ENCODE results near the gene SCAMP4.

Gene SCAMP4, protein sequence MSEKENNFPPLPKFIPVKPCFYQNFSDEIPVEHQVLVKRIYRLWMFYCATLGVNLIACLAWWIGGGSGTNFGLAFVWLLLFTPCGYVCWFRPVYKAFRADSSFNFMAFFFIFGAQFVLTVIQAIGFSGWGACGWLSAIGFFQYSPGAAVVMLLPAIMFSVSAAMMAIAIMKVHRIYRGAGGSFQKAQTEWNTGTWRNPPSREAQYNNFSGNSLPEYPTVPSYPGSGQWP

DNA sequence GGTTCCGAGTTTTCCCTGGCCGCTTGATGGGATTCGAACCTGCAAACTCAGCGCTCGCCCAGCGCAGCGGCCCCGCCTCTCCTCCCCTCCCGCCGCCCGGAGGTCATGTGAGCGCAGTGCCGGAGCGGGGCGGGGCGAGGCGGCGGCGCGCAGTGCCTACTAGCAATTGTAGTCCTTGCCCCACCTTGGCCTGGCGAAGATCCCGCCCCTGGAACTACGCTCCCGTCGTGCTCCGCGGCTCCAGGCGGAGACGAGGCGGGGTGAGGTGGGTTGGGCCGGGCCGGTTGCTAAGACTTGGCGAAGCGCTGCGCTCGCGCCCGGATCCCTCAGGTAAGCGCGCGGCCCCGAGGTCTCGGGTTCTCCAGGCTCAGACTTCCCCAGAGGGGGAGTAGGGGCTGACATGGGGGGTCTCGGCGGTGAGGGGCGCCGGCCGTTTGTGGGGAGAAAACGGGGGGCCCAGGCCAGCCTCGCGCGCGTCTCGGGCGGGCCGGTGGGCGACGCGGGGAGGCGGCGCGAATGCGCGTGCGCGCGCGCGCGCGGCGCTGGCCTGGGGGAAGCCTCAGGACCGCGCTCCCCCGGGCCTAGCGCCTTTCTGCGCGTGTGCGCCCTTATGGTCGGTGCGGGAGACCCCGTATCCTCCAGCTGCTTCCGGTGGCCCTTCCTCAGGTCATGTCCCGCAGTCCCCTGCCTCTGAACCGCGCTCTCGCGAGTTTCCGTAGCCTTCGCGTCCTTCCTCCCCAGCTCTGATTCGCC, at the start of gene SCAMP4, which contains the start of gene ADAT3:
Gene SCAMP4, plus strand, starts transcription at position 290 of the 753 bp plus-strand sequence. CDS start 9,621 bp downstream, outside the sequence.
Gene ADAT3, plus strand, starts transcription at position 290 of the 753 bp plus-strand sequence. CDS start 6,649 bp downstream, outside the sequence.
- DNase-seq = peak; percentile 97 to 98

DNA sequence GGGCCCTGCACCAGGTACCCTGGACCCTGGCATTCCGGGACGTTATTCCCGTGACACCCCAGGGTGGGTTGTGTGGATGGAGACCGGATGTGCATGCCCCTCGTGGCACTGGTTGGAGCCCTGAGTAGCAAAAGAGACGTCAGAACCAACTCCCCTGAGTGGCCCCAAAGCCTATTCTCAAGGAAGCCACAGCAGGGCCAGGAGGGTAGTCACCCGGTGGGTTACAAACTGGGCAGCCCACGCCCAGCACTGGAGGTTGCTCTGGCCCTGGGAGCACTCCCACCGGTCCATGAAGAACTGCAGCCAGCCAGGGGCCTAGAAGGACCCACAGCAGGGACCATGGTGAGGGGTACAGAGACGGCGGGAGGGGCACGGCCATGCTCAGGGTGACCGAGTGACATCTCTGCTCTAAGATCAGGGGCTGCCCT, 49.4 kb upstream of the SCAMP4 start:
- DNase-seq = no peak

DNA sequence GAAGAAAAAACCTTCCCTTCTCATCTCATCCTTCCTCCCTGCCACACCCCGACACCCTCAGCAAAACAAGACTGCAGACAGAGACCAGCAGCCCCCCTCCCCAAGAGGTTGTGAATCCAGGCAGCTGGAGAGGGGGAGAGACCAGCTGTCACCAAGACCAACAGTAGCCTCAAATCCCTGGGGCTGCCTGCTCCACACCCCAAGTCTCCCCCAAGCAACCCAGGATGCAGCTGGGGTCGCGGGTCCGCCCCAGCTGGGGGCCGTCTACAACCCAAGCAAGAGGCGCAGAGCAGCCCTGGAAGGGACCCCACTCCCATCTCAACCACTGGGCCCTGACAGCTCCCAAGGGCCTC, 48.9 kb upstream of the SCAMP4 start:
- DNase-seq = no peak

DNA sequence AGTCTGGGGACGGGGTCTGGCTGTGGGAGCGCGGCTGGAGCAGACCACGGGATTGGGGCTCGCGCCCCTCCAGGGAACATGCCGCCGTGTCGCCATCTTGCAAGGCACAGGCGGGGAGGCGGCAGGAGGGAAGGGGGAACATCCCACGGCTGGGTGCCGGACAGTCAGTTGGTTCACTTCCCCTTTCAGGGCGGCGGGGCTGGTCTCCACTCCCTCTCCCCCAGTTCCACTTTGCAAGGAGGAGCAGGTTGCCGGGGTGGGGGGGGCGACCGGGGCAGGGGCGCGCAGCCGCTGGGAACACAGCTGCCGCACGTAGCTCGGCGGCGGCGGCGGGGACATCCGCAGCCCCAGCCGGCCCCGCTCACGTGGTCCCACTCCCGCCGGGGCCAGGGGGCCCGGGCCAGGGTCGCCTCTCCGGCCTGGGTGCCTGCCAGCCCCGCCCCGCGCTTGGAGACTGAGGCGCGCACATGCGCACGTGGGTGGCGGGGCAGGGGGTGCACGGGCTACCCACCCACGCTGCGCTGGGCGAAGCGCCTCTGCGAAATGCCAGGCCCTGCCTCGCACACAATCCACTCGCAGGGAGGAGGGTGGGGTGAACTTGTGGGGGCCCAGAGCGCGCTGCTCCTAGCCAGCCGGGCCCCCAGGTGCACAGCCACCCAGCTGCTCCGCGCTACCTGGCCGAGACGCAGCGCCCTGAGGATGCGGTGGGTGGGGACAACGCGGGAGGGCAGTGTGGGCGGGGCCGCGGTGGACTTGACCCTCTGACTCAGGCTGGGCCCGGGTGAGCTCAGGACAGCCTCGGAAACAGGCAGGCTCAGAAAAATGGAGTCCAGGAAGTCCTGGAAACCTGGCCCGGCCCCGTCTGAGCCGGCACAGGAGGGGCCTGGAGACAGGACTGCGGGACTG, 48.2 kb upstream of the SCAMP4 start:
- peak in 1 of 2 donors; percentile 39 for DNase-seq

DNA sequence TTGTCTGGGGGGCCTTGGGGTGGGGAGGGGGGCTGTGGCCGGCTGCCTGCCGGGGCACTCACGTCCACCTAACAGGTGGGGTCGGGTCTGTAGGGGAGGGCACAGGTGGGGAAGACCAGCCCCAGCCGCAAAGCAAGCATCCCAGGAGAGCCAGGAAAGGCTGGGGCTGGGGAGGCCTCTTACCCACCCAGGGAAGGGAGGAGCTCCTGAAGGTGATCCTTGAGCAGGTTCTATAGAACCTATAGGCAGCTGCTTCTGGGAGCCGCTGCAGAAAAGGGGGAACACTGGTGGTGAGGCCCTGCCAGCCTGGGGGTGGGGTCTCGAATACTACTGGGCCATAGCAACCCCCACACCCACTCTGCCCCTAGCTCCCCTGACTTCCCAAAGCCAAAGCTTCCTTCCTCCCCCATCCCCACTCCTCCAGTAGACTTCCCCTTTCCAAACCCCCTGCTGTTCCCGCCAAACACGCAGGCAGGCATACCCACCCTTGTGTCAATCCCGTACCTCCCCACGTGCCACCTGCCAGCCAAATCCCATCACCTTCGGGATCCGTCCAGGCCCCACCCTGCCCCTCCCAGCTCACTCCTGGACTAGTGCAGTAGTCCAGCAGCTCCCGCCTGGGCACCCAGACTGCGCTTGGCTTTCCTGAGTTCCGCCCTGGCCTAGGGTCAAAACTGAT, 47.4 kb upstream of the SCAMP4 start:
- no peak for DNase-seq

DNA sequence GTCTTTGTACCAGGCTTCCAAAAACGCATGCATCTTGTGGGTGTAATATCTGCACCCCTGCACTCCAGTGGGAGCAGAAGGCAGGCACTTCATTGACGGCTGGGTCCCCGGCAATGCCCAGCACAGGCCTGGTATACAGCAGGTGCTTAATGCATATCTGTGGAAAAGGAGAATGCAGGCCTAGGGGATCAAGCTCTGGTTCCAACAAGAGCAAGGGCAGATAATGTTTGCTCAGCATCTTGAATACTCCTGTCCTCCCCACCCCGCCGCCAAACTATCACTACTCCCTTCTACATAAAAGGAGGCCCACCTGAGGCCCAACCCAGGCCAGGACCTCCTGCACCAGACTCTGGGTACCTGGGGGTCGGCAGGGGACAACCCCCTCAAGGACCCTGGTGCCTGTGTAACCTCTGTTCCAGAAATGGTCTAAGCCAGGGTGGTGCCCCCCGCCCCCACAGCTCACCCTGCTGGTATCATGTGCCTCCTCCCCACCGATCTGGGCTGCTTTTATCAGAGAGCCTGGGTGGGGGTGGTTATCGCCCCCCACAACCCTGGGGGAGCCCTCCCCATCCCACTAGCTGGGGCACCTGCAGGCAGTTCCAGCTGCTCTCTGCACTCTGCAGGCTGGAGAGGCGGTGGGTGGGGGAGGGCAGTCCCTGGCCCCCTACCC, 46.7 kb upstream of the SCAMP4 start:
- DNase-seq = no peak

DNA sequence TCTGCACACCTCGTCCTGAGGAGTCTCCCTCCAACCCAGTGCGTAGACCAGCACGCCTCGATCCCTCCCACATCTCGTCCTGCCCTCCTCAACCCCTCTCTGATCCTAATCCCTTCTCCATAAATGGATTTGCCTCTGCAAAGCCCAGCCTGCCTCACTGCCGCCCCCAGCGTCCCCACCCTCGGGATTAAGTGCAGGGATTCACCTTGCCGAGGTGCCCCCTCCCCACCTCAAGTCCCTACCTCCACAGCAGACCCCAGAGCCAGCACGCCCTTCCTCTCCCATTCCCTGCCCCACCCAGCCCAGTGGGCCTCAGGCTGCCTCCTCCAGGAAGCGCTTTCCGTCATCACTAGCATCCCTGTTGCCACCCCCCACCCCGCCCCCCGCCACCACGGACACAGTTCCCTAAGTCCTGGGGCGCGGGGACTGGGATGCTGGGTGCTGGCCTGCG, 45.8 kb upstream of the SCAMP4 start:
- DNase-seq = no peak

DNA sequence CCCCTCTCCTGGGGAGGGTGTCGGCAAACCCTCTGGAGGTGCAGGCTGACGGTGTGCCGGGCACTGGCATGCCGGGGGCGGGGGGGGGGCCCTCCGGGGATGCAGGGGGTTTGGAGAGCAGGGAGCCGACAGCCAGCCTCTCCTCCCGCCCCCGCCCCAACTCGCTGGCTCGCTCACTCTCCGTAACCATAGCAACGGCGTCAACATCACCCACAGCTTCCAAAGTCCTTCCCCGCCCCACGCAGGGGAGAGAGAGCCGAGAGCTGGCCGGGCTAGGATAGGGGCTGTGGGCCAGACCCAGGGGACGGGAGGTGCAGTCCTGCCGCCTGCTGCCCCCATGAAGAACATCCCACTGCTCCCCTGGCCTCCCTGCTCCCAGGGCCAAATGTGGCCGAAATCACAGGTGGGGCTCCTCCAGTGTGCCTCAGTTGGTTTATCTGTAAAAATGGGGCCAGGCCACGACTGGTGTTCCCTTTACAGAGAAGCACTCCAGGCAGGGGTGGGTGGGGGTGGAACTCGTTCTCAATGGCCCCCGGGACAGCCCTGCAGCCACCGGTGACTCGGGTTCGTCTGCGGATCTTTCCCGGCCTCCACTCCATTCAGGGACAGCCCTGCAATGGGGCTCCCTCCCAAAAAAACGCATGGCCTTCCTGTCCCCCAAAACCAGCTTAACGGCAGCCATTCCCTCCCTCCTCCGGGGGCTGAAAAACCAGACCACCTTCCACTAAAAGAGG, 45.0 kb upstream of the SCAMP4 start:
- DNase-seq = peak in 1 of 2 donors; percentile 38

DNA sequence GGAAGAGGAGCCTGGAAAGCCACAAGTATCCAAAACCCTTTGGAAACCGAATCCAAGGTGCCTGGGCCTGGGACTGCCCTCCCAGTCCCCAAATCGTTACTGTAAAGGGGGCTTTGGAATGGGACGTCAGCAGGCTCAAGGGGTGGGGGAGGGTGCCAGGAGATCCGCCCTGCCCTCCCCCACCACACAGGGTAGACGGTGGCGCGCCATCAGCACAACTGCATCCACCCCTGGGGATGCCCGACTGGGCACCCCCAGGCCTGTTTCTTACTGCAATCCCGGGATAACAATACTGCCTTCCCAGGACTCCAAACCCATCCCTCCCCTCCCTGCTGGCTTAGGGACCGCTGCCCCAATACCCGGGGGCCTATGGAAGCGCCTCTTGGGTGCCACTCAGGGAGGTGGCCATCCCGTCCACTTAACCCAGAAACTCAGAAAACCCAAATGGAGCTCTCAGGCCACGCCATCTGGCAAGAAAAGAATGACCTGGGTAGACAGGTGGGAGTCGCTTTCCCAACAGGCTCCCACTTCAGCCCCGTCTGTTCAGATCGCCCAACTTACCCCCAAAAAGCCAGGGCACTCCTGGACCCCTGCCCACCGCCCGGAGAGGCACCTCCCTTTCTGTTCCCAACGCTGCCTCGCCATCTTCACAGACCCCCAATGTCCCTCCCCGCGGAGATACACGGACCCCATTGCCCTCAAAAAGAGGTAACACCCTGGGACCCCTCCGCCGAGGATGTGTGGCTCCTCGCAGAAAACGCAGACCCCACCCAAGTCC, 44.2 kb upstream of the SCAMP4 start:
- no peak for DNase-seq

DNA sequence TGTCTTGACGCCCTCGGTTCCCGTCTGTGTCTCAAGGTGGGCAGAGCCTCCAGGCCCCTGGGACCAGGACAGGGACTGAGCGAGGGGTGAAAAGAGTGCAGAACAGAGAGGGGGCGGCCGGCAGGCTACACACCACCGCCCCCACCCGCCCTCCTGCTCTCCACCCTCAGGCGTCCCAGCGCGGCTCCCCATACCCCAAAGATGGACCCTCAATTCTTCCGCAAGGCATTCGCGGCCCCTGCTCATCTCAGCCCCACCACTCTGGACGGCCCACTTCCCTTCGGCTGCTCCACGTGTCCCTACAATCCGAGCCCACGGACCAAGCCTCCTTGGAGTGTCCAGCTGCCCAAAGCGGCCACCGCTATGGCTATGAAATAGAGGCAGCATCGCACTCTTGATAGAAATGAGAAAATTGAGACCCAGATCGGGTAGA, 43.6 kb upstream of the SCAMP4 start:
- DNase-seq = no peak

DNA sequence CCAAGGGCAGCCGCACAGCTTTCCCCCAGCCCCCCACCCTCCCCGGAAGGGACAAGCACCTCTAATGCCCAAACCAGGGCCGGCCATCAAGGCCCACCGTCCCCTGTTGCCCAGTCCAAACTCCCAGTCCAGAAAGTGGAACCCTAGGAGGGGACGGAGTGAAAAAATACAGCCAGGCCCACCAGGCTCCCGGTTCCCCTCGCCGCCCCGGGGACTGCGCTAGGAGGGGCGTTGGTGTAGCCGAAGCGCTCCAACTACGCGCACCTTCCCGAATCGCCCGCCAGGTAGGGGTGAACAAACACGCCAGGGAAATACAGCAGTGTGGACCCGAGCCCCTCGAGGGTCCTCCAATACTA, 43.2 kb upstream of the SCAMP4 start:
- no peak for DNase-seq

DNA sequence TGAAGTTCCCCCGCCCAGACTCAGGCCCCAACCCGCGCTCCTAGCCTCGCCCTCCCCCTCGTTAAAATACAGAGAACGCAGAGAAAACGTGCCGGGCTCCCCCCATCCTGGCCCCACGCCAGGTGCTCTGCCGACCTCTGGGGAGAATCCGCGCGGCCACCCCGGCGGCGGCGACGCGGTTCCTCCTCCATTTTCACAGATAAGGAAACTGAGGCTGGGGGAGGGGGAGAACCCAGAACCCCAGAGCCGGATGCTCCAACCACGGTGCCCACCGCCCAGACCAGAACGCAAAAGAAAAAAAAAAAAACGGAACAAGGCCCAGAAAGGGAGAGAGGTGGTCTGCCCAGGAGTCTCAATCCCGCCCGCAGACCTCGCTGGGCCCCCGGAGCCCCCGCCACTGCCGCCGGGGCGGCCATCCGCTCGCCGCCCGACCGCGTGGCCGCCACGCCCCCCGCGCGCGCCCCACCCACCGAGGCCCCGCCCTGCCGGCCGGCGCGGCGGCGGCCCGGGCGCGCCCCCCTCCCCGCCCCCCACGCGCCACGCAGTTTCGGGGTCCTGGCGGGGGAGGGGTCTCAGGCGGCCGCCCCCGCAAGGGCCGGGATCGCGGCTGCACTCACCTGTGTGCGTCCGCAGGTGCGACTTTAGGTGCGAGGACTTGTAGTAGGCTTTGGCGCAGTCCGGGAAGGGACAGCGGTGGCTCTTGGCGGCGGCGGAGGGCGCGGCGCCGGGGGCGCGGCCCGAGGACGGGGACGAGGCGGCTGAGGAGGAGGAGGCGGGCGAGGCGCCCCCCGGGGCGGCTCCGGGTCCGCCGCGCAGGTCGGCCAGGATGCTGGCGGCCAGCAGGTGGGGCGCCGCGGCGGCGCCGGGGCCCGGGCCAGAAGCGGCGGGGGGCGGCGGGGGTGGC, 42.5 kb upstream of the SCAMP4 start:
- no peak for DNase-seq

DNA sequence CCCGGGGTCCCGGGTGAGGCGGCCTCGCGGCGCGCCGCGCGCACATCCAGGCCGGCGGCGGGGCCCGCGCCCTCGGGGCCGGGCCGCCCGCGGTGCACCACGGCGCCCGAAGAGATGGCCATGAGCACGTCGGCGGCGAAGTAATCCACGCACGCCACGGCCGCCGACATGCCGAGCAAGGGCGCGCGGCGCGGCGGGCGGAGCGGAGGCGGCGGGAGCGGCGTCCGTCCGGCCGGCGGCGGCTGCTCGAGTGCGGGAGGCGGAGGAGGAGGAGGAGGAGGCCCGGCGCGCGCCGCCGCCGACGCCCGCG, 41.9 kb upstream of the SCAMP4 start, which contains the start of gene KLF16:
Gene KLF16, minus strand, starts transcription at position 252 of the 310 bp plus-strand sequence. Its CDS starts 82 bp downstream, at position 170.
- DNase-seq = no peak

DNA sequence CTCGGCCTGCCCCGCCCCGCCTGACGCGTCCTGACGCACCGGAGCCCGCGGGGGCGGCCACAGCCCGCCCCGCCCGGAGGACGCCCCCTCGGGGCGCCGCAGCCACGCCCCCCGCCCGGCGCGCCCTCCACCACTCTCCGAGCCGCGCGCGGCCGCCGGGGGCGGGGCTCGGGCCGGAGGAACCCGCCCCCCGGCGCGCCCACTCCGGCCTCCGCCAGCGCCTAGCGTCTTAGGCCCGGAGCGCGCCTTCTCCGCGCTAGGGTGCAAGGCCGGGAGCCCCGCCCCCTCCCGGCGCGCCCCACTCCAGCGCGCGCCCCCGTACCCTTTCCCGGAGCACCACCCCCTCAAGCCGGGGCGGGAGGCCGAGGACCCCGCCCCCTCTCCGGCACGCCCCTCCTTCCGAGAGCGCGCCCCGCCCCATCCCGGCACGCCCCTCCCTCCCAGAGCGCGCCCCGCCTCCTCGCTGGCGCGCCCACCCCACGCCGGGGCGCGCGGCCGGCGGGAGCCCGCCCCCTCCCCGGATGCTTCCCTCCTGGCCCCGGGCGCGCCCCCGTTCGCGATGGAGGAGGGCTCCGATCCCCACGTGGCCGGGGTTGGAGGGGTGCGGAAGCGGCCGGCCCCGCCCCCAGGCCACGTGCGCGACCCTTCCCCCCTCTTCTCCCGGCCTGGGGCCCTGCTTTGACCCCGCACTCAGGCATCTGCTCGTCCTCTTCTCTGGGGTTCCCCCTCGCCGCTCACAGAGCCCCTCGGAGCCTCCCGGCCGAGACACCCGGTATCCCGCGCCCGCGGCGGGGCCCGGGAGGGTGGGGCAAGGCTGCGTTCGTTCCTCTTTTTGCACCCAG, 41.3 kb upstream of the SCAMP4 start:
- DNase-seq = peak; percentile 87 to 95

DNA sequence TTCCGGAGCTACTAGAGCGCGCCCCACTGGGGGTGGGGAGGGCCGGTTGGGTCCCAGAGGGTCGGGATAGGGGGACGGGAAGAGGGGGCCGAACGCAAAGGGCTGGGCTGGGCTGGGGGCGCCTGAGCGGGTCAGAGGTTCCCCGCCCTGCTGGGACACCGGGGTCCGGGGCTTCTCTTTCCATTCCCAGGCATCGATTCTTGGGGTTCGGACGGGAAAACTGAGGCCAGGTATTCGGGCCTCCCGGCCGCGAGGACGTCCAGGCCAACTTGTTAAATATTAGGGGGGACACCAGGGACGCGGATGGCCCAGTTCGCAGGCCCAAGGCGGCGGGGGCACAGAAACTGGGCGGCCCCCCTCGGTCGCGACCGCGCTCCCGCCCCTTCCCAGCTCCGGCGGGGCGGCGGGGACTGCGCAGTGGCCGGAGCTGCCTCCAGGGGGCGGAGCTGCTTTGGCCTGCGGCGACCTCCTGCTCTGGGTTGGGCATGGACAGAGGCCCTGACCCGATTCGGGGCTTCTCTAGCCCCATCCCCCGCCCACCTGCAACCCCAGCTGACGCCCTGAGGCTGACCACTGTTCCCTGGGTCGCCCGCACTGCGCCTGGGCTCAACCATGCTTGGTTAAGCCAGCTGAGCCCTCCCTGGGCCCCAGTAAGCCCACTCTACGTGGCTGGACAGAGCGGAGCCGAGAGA, 40.6 kb upstream of the SCAMP4 start:
- DNase-seq = peak in 1 of 2 donors; percentile 51

DNA sequence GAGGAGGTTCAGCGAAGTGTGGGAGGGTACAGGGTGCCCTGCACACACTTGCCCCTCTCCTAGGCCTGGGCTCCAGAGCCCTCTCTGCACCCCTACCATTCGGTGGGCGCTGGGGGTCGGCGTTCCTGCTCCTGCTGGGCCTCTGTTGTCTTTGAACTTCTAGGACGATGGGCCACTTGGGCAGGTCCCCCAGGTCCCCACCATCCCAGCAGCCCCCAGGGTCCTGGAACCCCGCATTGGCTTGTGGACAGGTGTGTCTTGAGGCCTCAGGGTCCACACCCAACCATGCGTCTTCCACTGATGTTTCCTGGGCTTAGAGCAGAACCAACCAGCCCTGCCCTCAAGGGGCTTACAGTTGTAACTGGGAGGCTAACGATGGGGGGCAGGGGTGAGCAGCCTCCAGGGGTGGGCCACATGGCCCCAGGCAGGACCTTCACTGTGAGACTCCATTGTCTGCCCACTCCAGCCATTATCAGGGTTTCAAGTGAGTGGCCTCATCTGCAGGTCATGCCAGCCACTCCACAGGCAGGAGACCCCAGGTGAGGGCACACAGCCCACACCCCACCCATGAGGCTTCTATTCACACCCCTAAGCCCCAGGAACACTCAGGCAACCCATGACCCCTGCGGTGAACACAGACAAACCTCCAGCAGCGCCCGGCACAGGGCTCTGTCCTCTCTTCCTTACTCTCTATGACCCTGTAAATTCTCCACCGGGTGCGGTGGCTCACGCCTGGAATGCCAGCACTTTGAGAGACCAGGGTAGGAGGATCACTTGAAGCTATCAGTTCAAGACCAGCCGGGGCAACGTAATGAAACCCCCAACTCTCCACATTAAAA, 39.8 kb upstream of the SCAMP4 start:
- no peak for DNase-seq

Data from hippocampal formation (tissue), 2 donors.